Uterus (tissue), 4 donors: ENCODE data around the gene PARP1. TPM values are rescaled to one million over a fixed set of nuclear protein-coding genes. Genes with fewer than 3 reads are reported as not detected.

Experiments
- DNase-seq, 2 donors: peaks; one replicate each; pipeline ENCODE4 v3.0.0-alpha.2; 2019 to 2020
- H3K27ac ChIP-seq, 2 donors: fragments of 200-600 bp; sonication (generic); 1 replicate in 1 of 2; 2 replicates in 1 of 2; pipeline ENCODE4 v1.5.1; 2016 to 2018
- H3K27me3 ChIP-seq, 2 donors: fragments of 200-600 bp; sonication (generic); one replicate each; pipeline ENCODE4 v1.5.1; 2018 to 2019; ENCODE audit warnings: control low read depth in 1 of 2
- H3K36me3 ChIP-seq, 2 donors: fragments of 200-600 bp; sonication (generic); one replicate each; pipeline ENCODE4 v1.5.1; 2019; ENCODE audit warnings: control low read depth in 1 of 2
- H3K4me1 ChIP-seq, 2 donors: fragments of 200-600 bp; sonication (generic); one replicate each; pipeline ENCODE4 v1.5.1; 2018 to 2019; ENCODE audit warnings: control low read depth in 1 of 2
- H3K4me3 ChIP-seq, 2 donors: fragments of 200-600 bp; sonication (generic); 1 replicate in 1 of 2; 2 replicates in 1 of 2; pipeline ENCODE4 v1.5.1; 2018 to 2019; ENCODE audit warnings: mild to moderate bottlenecking in 1 of 2
- H3K9me3 ChIP-seq, 2 donors: fragments of 200-600 bp; sonication (generic); one replicate each; pipeline ENCODE4 v1.5.1; 2019; ENCODE audit warnings: control low read depth in 1 of 2
- POLR2A ChIP-seq, 2 donors: fragments of 450-650 bp; IDR thresholded peaks; one replicate each; pipeline ENCODE4 v1.6.1; 2016; ENCODE audit warnings: antibody characterized with exemption in 2 of 2, mild to moderate bottlenecking in 1 of 2, moderate library complexity in 1 of 2
- intact Hi-C: fragments of 100-400 bp; cut with DNase I; formaldehyde crosslinking; loops from one replicate; pipeline ENCODE4 v1.15.1; 2023; ENCODE audit warnings: low total_unique reads
- total RNA-seq, 4 donors: library from RNA; depleted of rRNA in 3 of 4; stranded (reverse); fragments of >200 nt in 3 of 4; gene quantifications; one replicate each; pipeline versions ENCODE4 v1.1.0 to v1.2.4, GENCODE V29; 2014 to 2023
- TF ChIP-seq, protein P1 (sequence below), 4 experiments: fragments of 200-600 bp in 2 of 4; fragments of 450-650 bp in 2 of 4; sonication (generic) in 2 of 4; IDR thresholded peaks; one replicate each; pipeline ENCODE4 v1.5.1; 2016 to 2019; ENCODE audit warnings: antibody characterized with exemption in 4 of 4, mild to moderate bottlenecking in 2 of 4, moderate library complexity in 1 of 4
- donor health status: DM: yes; HTN: yes; CAD: no.

PARP1 gene
- total RNA-seq, 4 donors from 2014 or later = 17.1 to 147 (median 33.8) TPM

DNA sequence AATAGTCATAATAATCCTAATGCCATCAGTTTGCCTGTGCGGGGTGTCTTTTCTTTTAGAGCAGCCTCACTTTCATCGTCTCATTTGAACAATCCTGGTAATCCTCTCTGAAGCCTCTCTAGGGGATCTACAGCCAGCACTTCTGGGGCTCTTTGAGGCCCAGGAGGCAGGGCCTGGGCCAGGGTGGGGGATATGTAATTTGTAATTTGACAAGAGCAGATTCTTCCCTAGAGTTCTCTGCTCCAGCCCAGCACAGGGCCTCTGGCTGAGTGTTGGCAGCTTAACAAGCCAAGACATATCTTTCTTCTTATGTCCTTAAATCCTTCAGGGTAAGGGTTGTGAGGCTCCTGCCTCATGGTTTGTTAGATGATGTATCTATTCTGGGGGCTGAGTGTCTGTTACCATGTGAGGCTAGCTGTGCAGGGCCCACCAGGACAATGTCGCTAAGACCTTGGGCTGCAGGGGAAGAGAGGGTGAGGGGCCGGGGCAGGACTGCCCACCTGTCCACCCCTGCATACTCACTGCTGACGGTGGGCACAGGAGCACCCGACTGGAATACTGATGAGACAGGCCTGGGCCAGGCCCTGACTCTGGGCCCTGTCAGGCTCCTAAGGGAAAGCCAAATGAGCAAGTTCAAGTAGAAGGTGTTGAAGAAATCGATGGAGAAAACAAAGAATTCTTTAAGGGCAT, 45.3 kb upstream of the PARP1 start:
- no peak overlapping the region for H3K4me3 ChIP-seq
- H3K27me3 ChIP-seq = no peaks in the 10 kb centered on the region
- no peaks in the 10 kb centered on the region for H3K36me3 ChIP-seq
- TF ChIP-seq, protein P1, sequence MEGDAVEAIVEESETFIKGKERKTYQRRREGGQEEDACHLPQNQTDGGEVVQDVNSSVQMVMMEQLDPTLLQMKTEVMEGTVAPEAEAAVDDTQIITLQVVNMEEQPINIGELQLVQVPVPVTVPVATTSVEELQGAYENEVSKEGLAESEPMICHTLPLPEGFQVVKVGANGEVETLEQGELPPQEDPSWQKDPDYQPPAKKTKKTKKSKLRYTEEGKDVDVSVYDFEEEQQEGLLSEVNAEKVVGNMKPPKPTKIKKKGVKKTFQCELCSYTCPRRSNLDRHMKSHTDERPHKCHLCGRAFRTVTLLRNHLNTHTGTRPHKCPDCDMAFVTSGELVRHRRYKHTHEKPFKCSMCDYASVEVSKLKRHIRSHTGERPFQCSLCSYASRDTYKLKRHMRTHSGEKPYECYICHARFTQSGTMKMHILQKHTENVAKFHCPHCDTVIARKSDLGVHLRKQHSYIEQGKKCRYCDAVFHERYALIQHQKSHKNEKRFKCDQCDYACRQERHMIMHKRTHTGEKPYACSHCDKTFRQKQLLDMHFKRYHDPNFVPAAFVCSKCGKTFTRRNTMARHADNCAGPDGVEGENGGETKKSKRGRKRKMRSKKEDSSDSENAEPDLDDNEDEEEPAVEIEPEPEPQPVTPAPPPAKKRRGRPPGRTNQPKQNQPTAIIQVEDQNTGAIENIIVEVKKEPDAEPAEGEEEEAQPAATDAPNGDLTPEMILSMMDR (IDR thresholded peaks at IDR 0.05) = no peak
- no peak for TF ChIP-seq POLR2A (IDR thresholded peaks at IDR 0.05)
- no peaks in the 10 kb centered on the region for H3K9me3 ChIP-seq
- H3K27ac ChIP-seq = no peak overlapping the region
- DNase-seq = no peak
- intact Hi-C loops = no loop called here
- H3K4me1 ChIP-seq = no peaks in the 10 kb centered on the region

DNA sequence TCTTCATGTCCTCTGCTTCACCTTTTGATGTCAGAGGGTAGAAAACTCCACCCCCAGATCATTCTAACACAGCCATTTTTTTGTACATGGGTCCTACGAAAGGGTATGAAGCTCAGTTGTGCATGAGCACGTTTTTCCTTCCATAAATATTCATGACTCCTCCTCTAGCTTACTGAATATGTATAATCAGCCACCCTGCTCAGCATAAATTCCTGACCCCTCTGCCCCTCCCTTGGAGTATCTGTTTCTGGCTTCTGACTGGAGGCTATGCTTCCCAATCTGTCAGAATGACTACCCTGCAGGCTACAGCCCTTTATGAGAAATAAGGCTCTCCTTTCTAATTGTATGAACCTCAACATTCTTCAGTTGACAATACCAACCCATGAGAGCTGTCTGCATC, 42.8 kb upstream of the PARP1 start:
- no peak for TF ChIP-seq POLR2A (IDR thresholded peaks at IDR 0.05)
- TF ChIP-seq, protein P1 (IDR thresholded peaks at IDR 0.05) = no peak
- Histone ChIP-seq H3K9me3 (no peaks in the 10 kb centered on the region), H3K4me3 (no peak overlapping the region), H3K27me3 (no peaks in the 10 kb centered on the region), H3K4me1 (no peaks in the 10 kb centered on the region), H3K36me3 (no peaks in the 10 kb centered on the region), H3K27ac (no peak overlapping the region)
- DNase-seq = no peak
- intact Hi-C loops = no loop called here

DNA sequence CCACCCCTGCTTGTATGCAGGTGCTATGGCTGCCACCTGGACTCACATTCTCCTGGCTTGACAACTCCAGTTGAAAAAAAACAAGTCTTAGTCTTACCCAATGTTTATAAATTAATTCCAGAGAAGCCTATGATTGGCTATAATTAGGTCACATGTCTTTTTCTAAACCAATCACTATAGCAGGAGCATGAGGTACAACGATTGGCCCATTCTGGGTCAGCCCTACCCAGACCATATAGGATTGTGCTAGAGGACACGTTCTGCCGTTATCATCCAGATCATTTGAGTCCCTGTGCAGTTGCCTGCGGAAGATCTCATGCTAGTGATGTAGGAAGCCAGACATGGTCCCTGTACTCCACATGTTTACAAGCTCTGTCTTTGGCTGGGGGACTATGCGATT, 41.9 kb upstream of the PARP1 start:
- H3K4me1 ChIP-seq = no peaks in the 10 kb centered on the region
- DNase-seq = no peak
- intact Hi-C loops = no loop called here
- H3K9me3 ChIP-seq = no peaks in the 10 kb centered on the region
- H3K27ac ChIP-seq = no peak overlapping the region
- TF ChIP-seq, protein P1 (IDR thresholded peaks at IDR 0.05) = no peak
- no peak for TF ChIP-seq POLR2A (IDR thresholded peaks at IDR 0.05)
- H3K27me3 ChIP-seq = no peaks in the 10 kb centered on the region
- H3K36me3 ChIP-seq = no peaks in the 10 kb centered on the region
- no peak overlapping the region for H3K4me3 ChIP-seq

DNA sequence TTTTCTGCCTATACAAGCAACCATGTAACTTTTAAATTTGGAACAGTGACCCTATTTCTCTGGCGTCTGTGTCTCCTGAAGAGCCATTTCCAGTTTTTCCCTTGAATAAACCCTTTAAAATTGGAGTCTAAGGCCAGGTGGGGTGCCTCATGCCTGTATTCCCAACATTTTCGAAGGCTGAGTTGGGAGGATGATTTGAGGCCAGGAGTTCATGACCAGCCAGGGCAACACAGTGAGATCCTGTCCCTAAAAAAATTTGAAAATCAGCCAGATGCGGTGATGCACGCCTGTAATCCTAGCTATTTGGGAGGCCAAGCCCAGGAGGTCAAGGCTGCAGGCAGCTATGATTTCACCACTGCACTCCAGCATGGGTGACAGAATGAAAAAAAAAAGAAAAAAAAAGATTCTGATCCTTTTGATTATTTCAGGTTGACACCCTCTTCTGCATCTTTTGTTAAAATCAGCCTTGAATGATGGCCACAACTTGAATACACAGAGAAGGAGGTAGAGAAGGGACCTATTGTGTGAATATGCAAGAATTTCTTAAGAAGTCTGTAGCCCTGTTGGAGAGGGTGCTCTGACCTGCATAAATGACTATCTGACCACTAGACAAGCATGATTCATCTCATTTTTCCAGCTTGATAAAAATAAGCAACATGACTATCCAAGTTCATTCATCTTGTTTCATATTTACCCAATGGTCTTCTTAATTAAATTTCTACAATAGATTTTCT, 40.2 kb upstream of the PARP1 start:
- Histone ChIP-seq H3K27me3 (no peaks in the 10 kb centered on the region), H3K9me3 (no peaks in the 10 kb centered on the region), H3K4me3 (no peak overlapping the region), H3K27ac (no peak overlapping the region), H3K36me3 (no peaks in the 10 kb centered on the region), H3K4me1 (no peaks in the 10 kb centered on the region)
- intact Hi-C loops = no loop called here
- DNase-seq = no peak
- no peak for TF ChIP-seq POLR2A (IDR thresholded peaks at IDR 0.05)
- TF ChIP-seq, protein P1 (IDR thresholded peaks at IDR 0.05) = no peak

DNA sequence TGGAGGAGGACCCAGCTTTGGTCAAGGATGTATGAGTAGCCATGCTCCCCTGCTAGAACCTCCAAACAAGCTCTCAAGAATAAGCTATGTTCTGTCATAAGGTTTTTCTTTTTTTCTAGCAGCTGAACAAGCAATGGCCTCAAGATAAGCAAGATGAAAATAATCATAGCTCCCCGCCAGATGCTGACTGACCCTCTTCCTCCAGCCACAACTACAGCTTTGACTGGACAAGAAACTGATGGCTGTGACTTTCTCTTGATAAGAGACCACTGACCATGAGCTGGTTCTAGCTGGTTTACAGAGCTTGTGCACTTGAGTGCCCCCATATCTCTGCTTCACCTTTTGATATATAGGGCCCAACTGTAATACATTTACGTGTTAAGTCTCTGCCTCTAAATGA, 38.2 kb upstream of the PARP1 start:
- Histone ChIP-seq H3K9me3 (no peaks in the 10 kb centered on the region), H3K27ac (no peak overlapping the region), H3K4me1 (no peaks in the 10 kb centered on the region), H3K4me3 (no peak overlapping the region), H3K36me3 (no peaks in the 10 kb centered on the region), H3K27me3 (peaks cover 0 to 3% of the 10 kb centered on the region in 2 donors)
- TF ChIP-seq, protein P1 (IDR thresholded peaks at IDR 0.05) = no peak
- TF ChIP-seq POLR2A (IDR thresholded peaks at IDR 0.05) = no peak
- intact Hi-C loops = no loop called here
- no peak for DNase-seq
